SK-N-SH (cell line): ENCODE data around the gene ZNF569. TPM values are rescaled to one million over a fixed set of nuclear protein-coding genes. Genes with fewer than 3 reads are reported as not detected.

Experiments used
- CTCF ChIA-PET: fragments of 300-600, 350-600 bp; formaldehyde crosslinking; extraction: SDS; loops from one replicate; lab custom pipeline; 2021; lab: Yijun Ruan, JAX
- POLR2A ChIA-PET: fragments of 350-600 bp; sonication (Branson Sonifier 250); formaldehyde crosslinking; extraction: SDS; loops from one replicate; lab custom pipeline; 2020; ENCODE audit warnings: antibody characterized with exemption, inconsistent platforms; lab: Yijun Ruan, JAX
- DNase-seq: peaks from one replicate; pipeline ENCODE4 v3.0.0; 2012
- H2AFZ ChIP-seq: fragments of 200-600 bp; sonication (generic); 2 replicates; pipeline ENCODE4 v1.8.1; 2016; ENCODE audit warnings: antibody characterized with exemption, mild to moderate bottlenecking, low read depth
- H3F3A ChIP-seq: fragments of 200-600 bp; sonication (generic); replicated peaks from 2 replicates; pipeline ENCODE3; 2016; ENCODE audit warnings: antibody characterized with exemption, mild to moderate bottlenecking; ENCODE audit not compliant: insufficient read depth
- H3K27ac ChIP-seq, 2 experiments: fragments of 200-500 bp in 1 of 2; fragments of 200-600 bp in 1 of 2; sonication (Bioruptor generic) in 1 of 2; sonication (generic), shearing (Covaris generic) in 1 of 2; 2 replicates each; pipeline versions ENCODE4 v1.5.1 to v1.6.1; 2014 to 2016; ENCODE audit warnings: low read depth in 2 of 2, inconsistent platforms in 1 of 2, low read length in 1 of 2, mild to moderate bottlenecking in 1 of 2, mixed read lengths in 1 of 2
- H3K27me3 ChIP-seq: fragments of 200-600 bp; sonication (generic), shearing (Covaris generic); 2 replicates; pipeline ENCODE4 v1.6.1; 2016; ENCODE audit warnings: mixed run types; ENCODE audit not compliant: insufficient read depth
- H3K36me3 ChIP-seq, 2 experiments: fragments of 200-500 bp in 1 of 2; fragments of 200-600 bp in 1 of 2; sonication (Bioruptor generic) in 1 of 2; sonication (generic) in 1 of 2; replicated peaks in 1 of 2; 2 replicates each; pipeline versions ENCODE3 to v1.5.1; 2014 to 2016; ENCODE audit warnings: low read length in 1 of 2, mild to moderate bottlenecking in 1 of 2; ENCODE audit not compliant: insufficient read depth in 2 of 2, control insufficient read depth in 1 of 2
- H3K4me1 ChIP-seq, 2 experiments: fragments of 200-500 bp in 1 of 2; fragments of 200-600 bp in 1 of 2; sonication (Bioruptor generic) in 1 of 2; sonication (generic), shearing (Covaris generic) in 1 of 2; 2 replicates each; pipeline versions ENCODE4 v1.5.1 to v1.6.1; 2014 to 2016; ENCODE audit warnings: low read depth in 1 of 2, low read length in 1 of 2, mixed run types in 1 of 2; ENCODE audit not compliant: insufficient read depth in 2 of 2, control insufficient read depth in 1 of 2
- H3K4me2 ChIP-seq: fragments of 200-600 bp; sonication (generic), shearing (Covaris generic); 2 replicates; pipeline ENCODE4 v1.6.1; 2017; ENCODE audit warnings: mixed run types
- H3K4me3 ChIP-seq, 2 experiments: fragments of 200-500 bp in 1 of 2; fragments of 200-600 bp in 1 of 2; sonication (Bioruptor generic) in 1 of 2; sonication (generic), shearing (Covaris generic) in 1 of 2; 2 replicates each; pipeline versions ENCODE4 v1.5.1 to v1.8.1; 2014 to 2016; ENCODE audit warnings: low read depth in 2 of 2, inconsistent platforms in 1 of 2, low read length in 1 of 2, mild to moderate bottlenecking in 1 of 2, mixed read lengths in 1 of 2, moderate library complexity in 1 of 2
- H3K79me2 ChIP-seq: fragments of 200-600 bp; sonication (generic); 2 replicates; pipeline ENCODE4 v1.8.1; 2017; ENCODE audit warnings: mild to moderate bottlenecking; ENCODE audit not compliant: insufficient read depth
- H3K9ac ChIP-seq: fragments of 200-600 bp; sonication (generic); 2 replicates; pipeline ENCODE4 v1.6.1; 2017; ENCODE audit warnings: mixed run types
- H3K9me2 ChIP-seq: fragments of 200-600 bp; sonication (generic); 2 replicates; pipeline ENCODE4 v1.6.1; 2017; ENCODE audit warnings: mixed run types
- H3K9me3 ChIP-seq: fragments of 200-600 bp; sonication (generic); 2 replicates; pipeline ENCODE4 v1.6.1; 2017; ENCODE audit warnings: mixed run types, mild to moderate bottlenecking, moderate library complexity
- H4K20me1 ChIP-seq: fragments of 200-600 bp; sonication (generic); 2 replicates; pipeline ENCODE4 v1.6.1; 2017; ENCODE audit warnings: mild to moderate bottlenecking, mixed run types; ENCODE audit not compliant: insufficient read depth
- CHD2 ChIP-seq: fragments of 150-350 bp; IDR thresholded peaks from 2 replicates; pipeline ENCODE4 v1.6.1; 2018; ENCODE audit warnings: low read length; ENCODE audit not compliant: partially characterized antibody
- ELF1 ChIP-seq: IDR thresholded peaks from 2 replicates; pipeline ENCODE4 v1.4.0; 2012
- EP300 ChIP-seq, 2 experiments: IDR thresholded peaks; 2 replicates each; pipeline versions ENCODE4 v1.4.0 to v1.6.1; 2012; ENCODE audit warnings: borderline replicate concordance in 1 of 2, low read depth in 1 of 2, low read length in 1 of 2
- EZH2phosphoT487 ChIP-seq: fragments of 200-600 bp; sonication (generic); IDR thresholded peaks from 2 replicates; pipeline ENCODE4 v1.6.1; 2017; ENCODE audit warnings: low read depth, mixed run types, mild to moderate bottlenecking, antibody characterized with exemption, moderate library complexity, borderline replicate concordance
- FOSL2 ChIP-seq: IDR thresholded peaks from 2 replicates; pipeline ENCODE4 v1.4.0; 2012; ENCODE audit warnings: low read depth, mild to moderate bottlenecking, moderate library complexity, borderline replicate concordance
- FOXM1 ChIP-seq: IDR thresholded peaks from 2 replicates; pipeline ENCODE4 v1.4.0; 2012; ENCODE audit warnings: low read depth, mild to moderate bottlenecking
- MAX ChIP-seq: IDR thresholded peaks from 2 replicates; pipeline ENCODE4 v1.4.0; 2012; ENCODE audit warnings: low read depth
- MEF2A ChIP-seq: IDR thresholded peaks from 2 replicates; pipeline ENCODE4 v1.4.0; 2012; ENCODE audit warnings: low read depth, borderline replicate concordance
- MXI1 ChIP-seq: IDR thresholded peaks from 2 replicates; pipeline ENCODE4 v1.6.1; 2012; ENCODE audit warnings: mild to moderate bottlenecking, low read depth, low read length, improper control_type of control experiment
- RAD21 ChIP-seq: IDR thresholded peaks from 2 replicates; pipeline ENCODE4 v1.6.1; 2012; ENCODE audit warnings: mild to moderate bottlenecking, low read length
- RCOR1 ChIP-seq: fragments of 150-350 bp; IDR thresholded peaks from 2 replicates; pipeline ENCODE4 v1.6.1; 2017; ENCODE audit warnings: antibody characterized with exemption, low read length
- REST ChIP-seq: IDR thresholded peaks from 2 replicates; pipeline ENCODE4 v1.6.1; 2012; ENCODE audit warnings: mild to moderate bottlenecking, low read depth, low read length, moderate library complexity
- RXRA ChIP-seq: IDR thresholded peaks from 2 replicates; pipeline ENCODE4 v1.4.0; 2012; ENCODE audit warnings: low read depth, mild to moderate bottlenecking, borderline replicate concordance
- TAF1 ChIP-seq: IDR thresholded peaks from 2 replicates; pipeline ENCODE4 v1.6.1; 2012; ENCODE audit warnings: low read depth, mild to moderate bottlenecking, low read length, moderate library complexity, borderline replicate concordance
- TCF12 ChIP-seq: IDR thresholded peaks from 2 replicates; pipeline ENCODE4 v1.4.0; 2012
- TEAD4 ChIP-seq: IDR thresholded peaks from 2 replicates; pipeline ENCODE4 v1.4.0; 2012; ENCODE audit warnings: mild to moderate bottlenecking, borderline replicate concordance; ENCODE audit not compliant: insufficient read depth
- WGBS: methylation state at CpG from one replicate; pipeline ENCODE4 v1.1.6; 2017; ENCODE audit warnings: low lambda C conversion rate; 5-methylcytosine and 5-hydroxymethylcytosine counted together
- polyA plus RNA-seq, 3 experiments: library from polyadenylated mRNA; depleted of rRNA; stranded (reverse); fragments of >200 nt; gene quantifications; 2 replicates each; pipeline ENCODE4 v1.2.3, GENCODE V29; 2012
- TF ChIP-seq, protein P1 (sequence below): IDR thresholded peaks from 2 replicates; pipeline ENCODE4 v1.4.0; 2012; ENCODE audit warnings: low read depth, borderline replicate concordance

ZNF569 gene
- polyA plus RNA-seq, 1 of the 3 experiments (the other 2 are of a cell fraction): 2.0 TPM

GRCh38 chr19:37472165-37472564 lies 4.9 kb upstream of the ZNF569 start:
- no peaks in the 10 kb centered on the region for H3K27me3 ChIP-seq
- TF ChIP-seq EZH2phosphoT487 (no peak), FOXM1 (no peak), RXRA (no peak), MEF2A (no peak), REST (no peak), RCOR1 (no peak), FOSL2 (no peak), CHD2 (no peak), TEAD4 (no peak), MXI1 (no peak), ELF1 (no peak), TAF1 (no peak), TCF12 (no peak), RAD21 (no peak), MAX (no peak), EP300 (IDR thresholded peaks at IDR 0.05; ENCODE audit: borderline replicate concordance in 1 of 2, low read depth in 1 of 2, low read length in 1 of 2) (no peak)
- TF ChIP-seq, protein P1, sequence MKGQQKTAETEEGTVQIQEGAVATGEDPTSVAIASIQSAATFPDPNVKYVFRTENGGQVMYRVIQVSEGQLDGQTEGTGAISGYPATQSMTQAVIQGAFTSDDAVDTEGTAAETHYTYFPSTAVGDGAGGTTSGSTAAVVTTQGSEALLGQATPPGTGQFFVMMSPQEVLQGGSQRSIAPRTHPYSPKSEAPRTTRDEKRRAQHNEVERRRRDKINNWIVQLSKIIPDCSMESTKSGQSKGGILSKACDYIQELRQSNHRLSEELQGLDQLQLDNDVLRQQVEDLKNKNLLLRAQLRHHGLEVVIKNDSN: no peak
- no peak overlapping the region for H2AFZ ChIP-seq
- peaks cover 4% of the 10 kb centered on the region; the same call in 1 of the 2 replicates for H3K9me3 ChIP-seq
- H4K20me1 ChIP-seq: no peaks in the 10 kb centered on the region
- no peaks in the 10 kb centered on the region for H3K9me2 ChIP-seq
- H3K27ac ChIP-seq: no peak overlapping the region
- no peak for DNase-seq
- ChIA-PET CTCF (no interaction called here), POLR2A (no interaction called here)
- H3K4me1 ChIP-seq: peaks cover 0 to 9% of the 10 kb centered on the region in 2 experiments; a peak in 2 of 4 replicates
- peaks cover 21% of the 10 kb centered on the region; the same call in 1 of the 2 replicates for H3K79me2 ChIP-seq
- H3K4me2 ChIP-seq: no peak overlapping the region
- 94% methylated on average over 9 of the region's 9 CpGs for WGBS
- no peak overlapping the region for H3K9ac ChIP-seq
- H3K4me3 ChIP-seq: no peak overlapping the region
- peaks cover 17 to 38% of the 10 kb centered on the region in 2 experiments for H3K36me3 ChIP-seq
- H3F3A ChIP-seq: peaks cover 6% of the 10 kb centered on the region
